GM19035 (cell line): Measurements from ENCODE around the gene TESK2.

Experiments
- ATAC-seq: cut with Tn5 transposase; IDR thresholded peaks from one replicate; pipeline ENCODE4 v1.9.1; 2021; ENCODE audit not compliant: unreplicated experiment

Gene TESK2

DNA sequence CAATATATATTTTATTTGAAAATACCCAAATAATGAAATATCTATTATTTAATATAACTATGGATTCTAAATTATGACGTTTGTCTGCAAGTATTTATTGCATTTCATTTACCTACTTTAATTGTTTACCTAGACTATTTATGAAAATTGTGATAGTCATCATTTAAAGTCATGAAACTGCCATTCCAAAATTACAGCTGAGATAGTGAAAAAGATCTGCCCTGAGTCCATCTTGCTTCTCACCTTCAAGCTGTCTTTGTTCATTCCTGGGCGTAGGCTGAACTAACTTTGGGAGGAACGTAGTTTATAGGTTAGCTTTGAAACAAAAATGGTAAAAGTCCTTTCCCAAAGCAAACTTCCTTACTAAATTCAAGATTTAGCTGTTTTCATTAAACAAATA lies 176.7 kb downstream of the TESK2 start:
- no peak for ATAC-seq

GRCh38 chr1:45306905-45307304 lies 184.1 kb downstream of the TESK2 start:
- ATAC-seq, result no peak

- ATAC-seq, result no peak
Measured at GRCh38 chr1:45306319-45306718, 184.6 kb downstream of the TESK2 start.

- no peak for ATAC-seq
Measured at GRCh38 chr1:45305231-45305630, 185.7 kb downstream of the TESK2 start.

GRCh38 chr1:45304311-45305081 lies 186.5 kb downstream of the TESK2 start:
- no peak for ATAC-seq

GRCh38 chr1:45303520-45304310 lies 187.2 kb downstream of the TESK2 start:
- peak; percentile 71 for ATAC-seq

DNA sequence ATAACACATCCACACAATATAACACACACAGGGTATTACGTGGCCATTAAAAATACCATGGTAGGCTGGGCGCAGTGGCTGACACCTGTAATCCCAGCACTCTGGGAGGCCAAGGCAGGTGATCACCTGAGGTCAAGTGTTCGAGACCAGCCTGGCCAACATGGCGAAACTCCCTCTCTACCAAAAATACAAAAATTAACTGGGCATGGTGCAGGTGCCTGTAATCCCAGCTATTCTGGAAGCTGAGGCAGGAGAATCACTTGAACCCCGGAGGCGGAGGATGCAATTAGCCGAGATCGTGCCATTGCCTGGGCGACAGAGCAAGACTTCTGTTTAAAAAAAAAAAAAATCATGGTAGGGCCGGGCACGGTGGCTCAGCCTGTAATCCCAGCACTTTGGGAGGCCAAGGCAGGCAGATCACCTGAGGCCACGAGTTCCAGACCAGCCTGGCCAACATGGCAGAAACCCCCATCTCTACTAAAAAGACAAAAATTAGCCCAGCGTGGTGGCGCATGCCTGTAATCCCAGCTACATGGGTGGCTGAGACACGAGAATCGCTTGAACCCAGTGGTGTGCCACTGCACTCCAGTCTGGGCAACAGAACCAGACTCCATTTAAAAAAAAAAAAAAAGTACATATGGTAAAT lies 188.3 kb downstream of the TESK2 start:
- no peak for ATAC-seq

DNA sequence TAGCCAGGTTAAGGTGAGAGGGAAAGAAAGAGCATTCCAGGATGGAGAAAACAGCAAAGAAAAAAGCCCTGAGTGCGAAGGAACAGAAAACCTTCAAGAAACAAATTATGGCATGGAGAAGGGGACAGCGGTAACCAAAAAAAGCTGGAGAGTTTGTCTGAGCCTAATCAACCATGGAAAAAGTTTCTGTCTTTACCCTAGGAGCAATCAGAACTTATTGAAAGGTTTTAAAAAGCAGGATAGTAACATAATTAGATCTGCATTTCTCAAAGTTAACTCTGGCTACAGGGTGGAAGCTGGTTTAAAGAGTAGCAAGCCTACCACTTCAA lies 190.3 kb downstream of the TESK2 start:
- ATAC-seq, result no peak

DNA sequence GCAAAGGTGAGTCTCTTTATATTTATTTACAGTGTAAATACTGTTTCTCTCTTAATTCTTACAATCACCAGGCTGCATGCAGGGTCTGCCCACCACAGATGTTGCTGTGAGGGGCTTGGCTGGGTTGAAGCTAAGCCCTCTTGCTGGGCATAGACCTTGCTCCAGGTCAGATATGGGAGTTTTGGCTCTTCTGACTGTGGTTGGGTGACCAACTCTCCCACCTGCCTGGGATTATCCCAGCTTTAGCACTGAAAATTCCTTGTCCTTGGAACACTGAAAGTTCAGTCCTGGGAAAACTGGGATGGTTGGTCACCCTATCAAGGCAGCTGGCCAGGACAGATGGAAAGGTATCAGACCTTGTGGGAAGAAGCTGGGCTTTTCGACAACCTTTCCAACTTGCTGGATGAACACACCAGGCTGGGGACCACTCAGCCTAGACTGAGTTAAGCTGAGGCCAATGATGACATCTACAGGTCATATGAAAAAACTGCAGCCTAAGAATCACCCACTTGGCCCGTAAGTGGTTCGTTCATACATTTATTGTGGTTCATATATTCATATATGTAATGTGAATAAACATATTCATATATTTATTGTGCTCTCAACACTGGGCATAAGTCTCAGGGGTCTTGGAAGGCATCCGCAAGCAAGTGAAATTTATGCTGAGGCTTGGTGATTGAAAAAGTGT lies 190.8 kb downstream of the TESK2 start:
- no peak for ATAC-seq

DNA sequence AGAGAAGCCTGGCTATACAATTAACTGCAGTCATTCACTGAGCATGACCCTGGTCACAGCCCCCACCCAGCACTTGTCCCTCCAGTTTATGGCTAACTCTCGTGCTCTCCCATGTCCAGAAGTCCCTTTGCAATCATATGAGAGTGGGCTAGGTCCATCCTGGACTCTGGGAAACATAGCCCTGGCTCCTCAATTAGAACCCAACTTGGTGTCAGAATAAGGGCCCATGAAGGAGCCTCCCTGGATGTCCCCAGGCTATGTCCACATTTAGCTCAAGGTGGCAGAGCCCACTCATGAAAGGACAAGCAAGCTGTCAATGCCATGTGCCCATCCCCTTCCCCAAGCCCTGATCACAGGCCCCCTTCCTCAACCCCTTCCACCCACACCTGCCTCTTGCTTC lies 191.7 kb downstream of the TESK2 start:
- no peak for ATAC-seq

- ATAC-seq, result no peak
Measured at GRCh38 chr1:45297666-45298356, 193.2 kb downstream of the TESK2 start.
